NCI-H526 (cell line): Measurements from ENCODE around the gene MBD3L4.
A peak's percentile ranks its signal among the peaks of the same experiment; 100 is the strongest.
"Not testable (repeated sequence)": the region's sequence is repeated elsewhere in the genome, so short reads cannot be mapped to it uniquely, and the experiment has no call there.

Source experiments
- DNase-seq, 2 experiments: peaks; one replicate each; lab custom pipeline; 2025; lab: John Stamatoyannopoulos, UW

The MBD3L4 gene

GRCh38 chr19:7040079-7040478 lies at the start of gene MBD3L4:
Gene MBD3L4, minus strand, starts transcription at chr19:7040179. Its CDS starts 35 bp downstream, at chr19:7040144.
- not testable (repeated sequence) for DNase-seq

DNA sequence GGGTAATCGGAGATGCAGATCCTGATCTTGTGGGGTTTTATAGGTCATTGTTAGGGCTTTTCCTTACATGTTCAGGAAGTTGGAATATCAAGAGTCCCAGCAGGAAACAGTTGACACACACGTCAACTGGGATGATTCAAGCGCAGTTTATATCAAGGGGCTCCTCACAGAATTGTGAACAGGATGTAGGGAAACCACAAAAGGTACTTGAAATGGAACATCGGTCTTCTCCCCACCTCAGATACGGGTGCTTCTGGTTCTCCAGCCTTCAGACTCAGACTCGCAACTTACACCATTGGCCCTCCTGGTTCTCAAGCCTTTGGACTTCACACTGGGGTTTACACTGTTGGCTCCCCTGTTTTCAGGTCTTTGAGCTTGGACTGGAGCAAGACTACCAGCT lies 49.0 kb upstream of the MBD3L4 start:
- DNase-seq = no peak

DNA sequence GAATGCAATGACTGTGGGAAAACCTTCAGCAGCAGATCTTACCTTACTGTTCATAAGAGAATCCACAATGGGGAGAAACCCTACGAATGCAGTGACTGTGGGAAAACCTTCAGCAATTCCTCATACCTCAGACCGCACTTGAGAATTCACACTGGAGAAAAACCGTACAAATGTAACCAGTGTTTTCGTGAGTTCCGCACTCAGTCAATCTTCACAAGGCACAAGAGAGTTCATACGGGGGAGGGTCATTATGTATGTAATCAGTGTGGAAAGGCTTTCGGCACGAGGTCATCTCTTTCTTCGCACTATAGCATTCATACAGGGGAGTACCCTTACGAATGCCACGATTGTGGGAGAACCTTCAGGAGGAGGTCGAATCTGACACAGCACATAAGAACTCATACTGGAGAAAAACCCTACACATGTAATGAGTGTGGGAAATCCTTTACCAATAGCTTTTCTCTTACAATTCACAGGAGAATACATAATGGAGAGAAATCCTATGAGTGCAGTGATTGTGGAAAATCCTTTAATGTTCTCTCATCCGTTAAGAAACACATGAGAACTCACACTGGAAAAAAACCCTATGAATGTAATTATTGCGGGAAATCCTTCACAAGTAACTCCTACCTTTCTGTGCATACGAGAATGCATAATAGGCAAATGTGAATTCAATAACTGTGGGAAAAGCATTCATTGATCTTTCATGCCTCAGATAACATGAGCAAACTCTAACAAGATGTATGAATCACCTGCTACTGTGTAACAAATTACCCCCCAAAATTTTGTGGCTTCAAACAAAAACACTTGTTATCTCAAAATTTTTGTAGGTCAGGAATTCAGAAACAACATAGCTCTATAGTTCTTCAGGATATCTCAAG lies 43.3 kb upstream of the MBD3L4 start:
- DNase-seq = no peak

GRCh38 chr19:7078008-7078407 lies 38.0 kb upstream of the MBD3L4 start:
- no peak for DNase-seq

- DNase-seq = no peak
These were observed 36.2 kb upstream of the MBD3L4 start for GRCh38 chr19:7076151-7076550.

DNA sequence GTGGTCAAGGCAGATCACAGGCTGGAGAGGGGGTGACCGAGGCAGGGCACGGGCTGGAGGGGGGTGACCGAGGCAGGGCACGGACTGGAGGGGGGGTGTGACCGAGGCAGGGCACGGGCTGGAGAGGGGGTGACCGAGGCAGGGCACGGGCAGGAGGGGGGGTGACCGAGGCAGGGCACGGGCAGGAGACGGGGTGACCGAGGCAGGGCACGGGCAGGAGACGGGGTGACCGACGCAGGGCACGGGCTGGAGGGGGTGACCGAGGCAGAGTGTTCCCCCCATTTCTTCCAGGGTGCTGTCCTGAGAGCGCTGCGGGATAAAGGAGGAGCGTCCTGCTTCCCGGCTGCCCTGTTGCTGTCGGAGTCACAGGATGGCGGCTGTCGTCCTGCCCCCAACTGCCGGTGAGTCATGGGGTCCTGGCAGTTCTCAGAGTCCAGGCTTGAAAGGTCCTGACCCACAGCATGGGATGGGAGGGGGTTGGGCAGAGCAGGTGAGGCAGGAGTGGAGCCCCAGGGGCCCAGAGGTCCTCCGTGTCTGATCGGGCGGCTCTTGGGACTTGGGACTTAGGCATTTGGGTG lies 34.8 kb upstream of the MBD3L4 start:
- DNase-seq = no peak

DNA sequence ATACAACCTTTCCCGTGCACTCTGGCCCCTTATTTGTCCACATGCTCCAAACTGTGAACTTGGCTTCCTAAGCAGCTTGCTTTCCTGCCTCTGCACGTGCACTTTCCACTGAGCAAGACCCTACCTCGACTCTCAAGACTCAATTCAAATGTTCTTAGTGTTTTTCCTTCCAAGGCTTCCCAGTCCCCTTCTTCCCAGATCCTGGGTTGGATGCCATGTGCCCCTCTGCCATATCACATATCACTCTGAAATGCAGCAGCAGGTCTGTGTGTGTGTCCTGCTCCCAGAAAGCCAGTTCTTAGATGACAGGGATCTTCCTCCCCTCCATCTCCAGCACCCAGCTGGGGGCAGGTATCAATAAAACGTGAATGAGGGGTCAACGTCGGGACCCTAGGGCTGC lies 32.6 kb upstream of the MBD3L4 start:
- no peak for DNase-seq

DNA sequence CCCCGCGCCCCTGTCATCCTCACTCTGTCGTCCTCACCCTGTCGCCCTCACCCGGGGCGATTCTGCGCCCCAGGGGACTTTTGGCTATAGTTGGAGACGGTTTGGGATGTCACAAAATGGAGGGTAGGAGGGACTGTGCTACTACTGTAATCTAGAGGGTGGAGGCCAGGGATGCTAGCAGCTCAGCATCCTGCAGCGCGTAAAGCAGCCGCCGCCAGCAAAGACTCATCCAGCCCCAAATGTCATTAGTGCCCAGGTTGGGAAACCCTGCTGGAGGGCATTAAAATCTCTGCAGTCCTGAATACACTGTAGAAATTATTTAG lies 29.9 kb upstream of the MBD3L4 start:
- DNase-seq = no peak

GRCh38 chr19:7069042-7069903 lies 29.3 kb upstream of the MBD3L4 start, which contains the start of gene ZNF557:
Gene ZNF557, plus strand, starts transcription at chr19:7069703. Its CDS starts 5,372 bp downstream, at chr19:7075075.
- DNase-seq = peak; percentile 78 to 95

DNA sequence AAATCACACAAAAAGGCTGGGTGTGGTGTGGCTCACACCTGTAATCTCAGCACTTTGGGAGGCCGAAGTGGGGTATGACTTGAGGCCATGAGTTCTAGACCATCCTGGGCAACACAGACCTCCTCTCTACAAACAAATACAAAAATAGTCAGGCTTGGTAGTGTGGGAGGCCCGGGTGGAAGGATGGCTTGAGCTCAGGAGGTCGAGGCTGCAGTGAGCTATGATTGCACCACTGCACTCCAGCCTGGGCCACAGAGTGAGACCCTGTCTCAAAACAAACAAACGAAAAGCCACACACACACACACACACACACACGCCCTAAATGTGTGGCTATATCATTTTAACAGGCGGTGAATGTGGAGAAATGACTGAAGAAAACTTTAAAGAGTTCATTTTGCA lies 28.6 kb upstream of the MBD3L4 start:
- DNase-seq = no peak

DNA sequence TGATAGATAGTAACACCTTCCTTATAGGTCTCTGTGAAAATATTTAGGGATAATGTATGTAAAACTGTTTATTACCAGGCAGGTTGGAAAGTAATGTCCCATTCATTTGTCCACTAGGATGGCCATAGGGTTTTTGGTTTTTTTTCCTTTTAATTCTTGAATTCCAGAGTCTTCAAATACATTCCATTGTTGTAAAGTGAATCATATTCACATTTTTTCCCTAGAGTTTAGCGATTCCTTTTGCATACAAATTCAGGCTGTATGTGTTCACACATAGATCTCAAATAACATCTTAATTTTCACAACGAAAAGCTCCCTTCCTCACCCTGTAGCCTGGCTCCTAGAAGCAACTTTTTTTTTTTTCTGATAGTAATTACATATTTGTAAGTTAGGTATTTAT lies 27.7 kb upstream of the MBD3L4 start:
- DNase-seq = no peak

- DNase-seq = peak in 1 of 2 experiments; percentile 56
These were observed 27.1 kb upstream of the MBD3L4 start for GRCh38 chr19:7067122-7067521.

GRCh38 chr19:7063764-7064418 lies 23.9 kb upstream of the MBD3L4 start:
- DNase-seq = no peak

GRCh38 chr19:7063339-7063738 lies 23.4 kb upstream of the MBD3L4 start:
- no peak for DNase-seq

DNA sequence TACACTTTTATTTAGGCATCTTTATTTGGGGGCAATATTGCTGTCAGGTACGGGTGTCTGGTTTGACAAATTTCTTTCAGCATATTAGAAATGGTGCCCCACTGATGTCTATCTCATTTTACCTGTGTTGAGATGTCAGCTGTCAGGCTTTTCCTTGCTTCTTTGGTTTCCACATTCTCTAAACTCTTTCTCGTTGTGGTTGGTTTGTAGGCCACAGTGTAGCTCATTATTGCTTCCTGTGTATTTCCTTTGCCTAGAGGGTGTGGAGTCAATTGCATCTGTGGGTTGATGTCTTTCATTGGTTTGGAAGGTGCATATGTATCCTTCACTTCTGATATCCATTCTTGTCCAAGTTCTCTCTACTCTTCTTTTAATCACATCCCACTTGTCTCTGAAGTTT lies 20.0 kb upstream of the MBD3L4 start:
- DNase-seq = not testable (repeated sequence)

- not testable (repeated sequence) for DNase-seq
These were observed 18.6 kb upstream of the MBD3L4 start, which contains the start of gene MBD3L3 for GRCh38 chr19:7058576-7058975. Gene MBD3L3, minus strand, starts transcription at chr19:7058676. Its CDS starts 71 bp downstream, at chr19:7058605.

DNA sequence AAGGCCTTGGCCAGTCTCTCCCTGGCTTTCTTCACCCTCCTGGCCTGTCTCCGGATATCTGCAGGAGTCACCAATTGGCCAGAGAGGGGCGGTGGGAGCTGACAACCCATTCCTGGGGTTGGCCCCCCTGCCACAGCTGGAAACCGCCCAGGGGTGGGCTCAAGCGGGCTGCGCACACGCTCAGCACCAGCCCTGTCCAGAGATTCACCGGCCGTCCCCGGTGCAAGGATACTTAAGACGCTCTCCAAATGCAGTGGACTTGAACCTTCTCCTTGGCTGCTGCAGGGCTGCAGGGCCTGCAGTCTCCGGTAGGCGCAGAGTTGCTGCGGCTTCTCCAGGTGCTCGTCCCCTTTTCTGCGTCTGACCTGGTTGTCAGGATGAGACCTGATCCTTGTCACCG lies 16.4 kb upstream of the MBD3L4 start:
- DNase-seq = not testable (repeated sequence)

DNA sequence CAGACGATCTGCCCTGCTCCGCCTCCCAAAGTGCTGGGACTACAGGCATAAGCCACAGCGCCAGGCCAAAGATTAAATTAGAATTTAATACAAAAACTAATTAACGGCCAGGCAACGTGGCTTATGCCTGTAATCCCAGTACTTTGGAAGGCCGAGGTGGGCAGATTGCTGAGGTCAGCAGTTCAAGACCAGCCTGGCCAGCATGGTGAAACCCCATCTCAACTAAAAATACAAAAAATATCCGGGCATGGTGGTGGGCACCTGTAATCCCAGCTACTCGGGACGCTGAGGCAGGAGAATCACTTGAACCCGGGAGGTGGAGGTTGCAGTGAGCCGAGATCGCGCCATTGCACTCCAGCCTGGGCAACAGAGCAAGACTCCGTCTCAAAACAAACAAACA lies 15.7 kb upstream of the MBD3L4 start:
- not testable (repeated sequence) for DNase-seq

GRCh38 chr19:7054635-7055368 lies 14.8 kb upstream of the MBD3L4 start:
- not testable (repeated sequence) for DNase-seq

DNA sequence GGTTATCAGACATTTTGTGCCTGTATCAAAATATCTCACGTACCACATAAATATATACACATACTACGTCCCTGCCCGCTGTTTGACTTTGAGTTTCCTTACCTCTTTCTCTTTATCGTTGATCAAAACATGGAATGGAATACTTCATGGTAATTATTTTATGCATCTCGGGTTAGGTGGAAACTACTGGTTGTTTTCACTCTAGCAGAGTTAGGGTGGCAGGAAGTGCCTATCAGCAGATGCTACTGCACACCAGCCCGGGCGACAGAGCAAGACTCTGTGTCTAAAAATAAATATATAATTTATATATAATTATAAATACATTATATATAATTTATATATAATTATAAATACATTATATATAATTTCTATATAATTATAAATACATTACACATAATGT lies 12.9 kb upstream of the MBD3L4 start:
- not testable (repeated sequence) for DNase-seq

- not testable (repeated sequence) for DNase-seq
These were observed 11.4 kb upstream of the MBD3L4 start for GRCh38 chr19:7051421-7051820.
